Transverse colon (tissue), 4 donors: ENCODE data around the gene NSL1. TPM values are rescaled to one million over a fixed set of nuclear protein-coding genes. Genes with fewer than 3 reads are reported as not detected.
"Not testable (repeated sequence)": the region's sequence is repeated elsewhere in the genome, so short reads cannot be mapped to it uniquely, and the experiment has no call there.

Experiments used
- DNase-seq: peaks from one replicate; pipeline ENCODE4 v3.0.0-alpha.2; 2019
- H3K27ac ChIP-seq, 4 donors: fragments of 200-600 bp; sonication (generic); 2 replicates each; pipeline ENCODE4 v1.5.1; 2016 to 2018; ENCODE audit warnings: inconsistent platforms in 4 of 4
- H3K27me3 ChIP-seq: fragments of 200-600 bp; sonication (generic); 2 replicates; pipeline ENCODE4 v1.5.1; 2017; ENCODE audit warnings: inconsistent platforms
- H3K36me3 ChIP-seq, 4 donors: fragments of 200-600 bp; sonication (generic); 2 replicates each; pipeline ENCODE4 v1.5.1; 2017 to 2019; ENCODE audit warnings: inconsistent platforms in 4 of 4
- H3K4me1 ChIP-seq, 4 donors: fragments of 200-600 bp; sonication (generic); 2 replicates each; pipeline ENCODE4 v1.5.1; 2017 to 2020; ENCODE audit warnings: inconsistent platforms in 4 of 4
- H3K4me3 ChIP-seq, 4 donors: fragments of 200-600 bp; sonication (generic); 1 replicate in 1 of 4; 2 replicates in 3 of 4; pipeline versions ENCODE4 v1.5.1 to v1.6.1; 2017 to 2019; ENCODE audit warnings: inconsistent platforms in 4 of 4
- H3K9me3 ChIP-seq, 2 donors: fragments of 200-600 bp; sonication (generic); 2 replicates each; pipeline ENCODE4 v1.5.1; 2017 to 2019; ENCODE audit warnings: inconsistent platforms in 2 of 2
- CTCF ChIP-seq, 5 experiments: fragments of 200-600 bp in 3 of 5; fragments of 450-650 bp in 2 of 5; sonication (generic) in 3 of 5; IDR thresholded peaks; 1 replicate in 2 of 5; 2 replicates in 3 of 5; pipeline ENCODE4 v1.5.1; 2016 to 2017; ENCODE audit warnings: antibody characterized with exemption in 5 of 5, inconsistent platforms in 3 of 5, mild to moderate bottlenecking in 2 of 5, moderate library complexity in 1 of 5
- EP300 ChIP-seq: sonication (generic); formaldehyde crosslinking; IDR thresholded peaks from one replicate; pipeline ENCODE4 v1.6.1; 2017; ENCODE audit warnings: antibody characterized with exemption, low read depth
- POLR2A ChIP-seq: fragments of 450-650 bp; IDR thresholded peaks from one replicate; pipeline ENCODE4 v1.6.1; 2016; ENCODE audit warnings: antibody characterized with exemption, mild to moderate bottlenecking, moderate library complexity
- POLR2AphosphoS5 ChIP-seq, 3 donors: sonication (generic); formaldehyde crosslinking; IDR thresholded peaks; one replicate each; pipeline ENCODE4 v1.6.1; 2016; ENCODE audit warnings: antibody characterized with exemption in 3 of 3
- WGBS, 2 donors: methylation state at CpG; one replicate each; pipeline ENCODE4 v1.1.5; 2018; ENCODE audit warnings: low coverage in 1 of 2; 5-methylcytosine and 5-hydroxymethylcytosine counted together
- in situ Hi-C, 4 donors: fragments of 200-750 bp; cut with MboI; loops; one replicate each; pipeline versions ENCODE4 v1.15.0 to v1.15.1; 2017; ENCODE audit warnings: low sequenced_read_pairs in 3 of 4, low pct_ligation_motif_present in 1 of 4, low pct_unique_long_range_greater_than_20kb in 1 of 4
- intact Hi-C: fragments of 100-400 bp; cut with DNase I; formaldehyde crosslinking; loops from one replicate; pipeline ENCODE4 v1.15.1; 2023; ENCODE audit warnings: low total_unique reads
- total RNA-seq, 4 donors: library from RNA; depleted of rRNA; stranded (reverse); fragments of >200 nt; gene quantifications; one replicate each; pipeline ENCODE4 v1.1.0, GENCODE V29; 2016

NSL1 gene
- total RNA-seq, 4 donors from 2014 or later = 4.2 to 33.7 (median 28.4) TPM

- DNase-seq = peak; percentile 25
- TF ChIP-seq POLR2AphosphoS5 (IDR thresholded peaks at IDR 0.05) (no peak), CTCF (IDR thresholded peaks at IDR 0.05) (no peak)
- no peaks in the 10 kb centered on the region for H3K9me3 ChIP-seq
- H3K27me3 ChIP-seq = no peaks in the 10 kb centered on the region
- H3K27ac ChIP-seq = no peak overlapping the region
- 41 to 44% methylated on average over 5 of the region's 5 CpGs for WGBS, 2 donors
- intact Hi-C loops (no loop called here), in situ Hi-C loops (no loop called here)
- H3K36me3 ChIP-seq = no peaks in the 10 kb centered on the region
- H3K4me1 ChIP-seq = peaks cover 0 to 7% (median 3%) of the 10 kb centered on the region in 4 donors
- H3K4me3 ChIP-seq = no peak overlapping the region
Observed at GRCh38 chr1:212728606-212729005, 63.0 kb downstream of the NSL1 start.

DNA sequence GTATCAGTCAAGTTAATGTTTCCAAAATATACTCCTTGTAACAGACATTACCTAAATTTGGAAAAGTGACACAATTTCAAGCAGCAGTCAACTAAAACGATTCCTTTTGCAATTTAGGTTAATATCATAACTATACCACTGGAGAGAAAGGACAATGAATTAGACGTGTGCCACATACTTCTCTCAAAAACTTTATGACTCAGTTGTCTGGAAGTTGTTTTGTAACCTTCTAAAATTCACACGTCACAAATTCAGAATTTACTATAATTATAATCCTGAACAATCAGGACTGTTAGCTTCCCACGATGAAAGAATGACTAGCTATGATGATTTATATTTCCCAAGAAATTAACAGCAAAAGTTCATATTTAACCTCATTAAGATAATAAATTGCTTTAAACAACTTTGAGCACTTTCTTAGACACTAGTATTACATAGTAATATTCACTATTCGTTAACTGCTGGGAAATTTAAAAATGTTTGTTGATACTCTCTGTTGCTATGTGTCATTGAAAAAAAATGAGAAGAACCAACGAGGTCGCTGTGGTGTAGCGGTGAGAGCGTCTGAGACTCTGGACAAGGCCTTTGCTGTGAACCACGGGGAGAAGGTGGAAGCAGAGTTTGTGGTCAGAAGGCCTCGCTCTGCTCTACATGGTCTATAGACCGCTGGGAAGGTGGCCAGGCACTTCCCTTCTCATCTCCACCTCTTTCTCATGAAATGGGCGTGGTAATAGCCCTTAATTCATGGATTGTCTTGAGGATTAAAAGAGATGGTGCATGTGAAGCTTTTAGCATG is 64.0 kb downstream of the NSL1 start:
- Histone ChIP-seq H3K36me3 (no peaks in the 10 kb centered on the region), H3K4me3 (no peak overlapping the region), H3K27me3 (no peaks in the 10 kb centered on the region), H3K27ac (no peak overlapping the region), H3K9me3 (no peaks in the 10 kb centered on the region), H3K4me1 (peaks cover 0 to 7% (median 3%) of the 10 kb centered on the region in 4 donors)
- intact Hi-C loops (no loop called here), in situ Hi-C loops (no loop called here)
- DNase-seq = no peak
- TF ChIP-seq CTCF (IDR thresholded peaks at IDR 0.05) (no peak), POLR2A (no peak), EP300 (no peak), POLR2AphosphoS5 (IDR thresholded peaks at IDR 0.05) (no peak)
- 62 to 76% methylated on average over 13 of the region's 13 CpGs for WGBS, 2 donors

- in situ Hi-C loops = not testable (repeated sequence)
Observed at GRCh38 chr1:212724679-212725078, 66.9 kb downstream of the NSL1 start.

GRCh38 chr1:212722270-212722957 is 69.2 kb downstream of the NSL1 start:
- peaks cover 0 to 10% (median 0%) of the 10 kb centered on the region in 4 donors for H3K4me1 ChIP-seq
- WGBS, 2 donors = 50 to 66% methylated on average over 3 of the region's 3 CpGs
- H3K4me3 ChIP-seq = no peak overlapping the region
- TF ChIP-seq POLR2A = no peak
- TF ChIP-seq CTCF (IDR thresholded peaks at IDR 0.05) = no peak
- no peak for TF ChIP-seq POLR2AphosphoS5 (IDR thresholded peaks at IDR 0.05)
- no peak for TF ChIP-seq EP300
- intact Hi-C loops = no loop called here
- in situ Hi-C loops = no loop called here
- no peaks in the 10 kb centered on the region for H3K9me3 ChIP-seq
- H3K27ac ChIP-seq = no peak overlapping the region
- no peak for DNase-seq
- H3K36me3 ChIP-seq = no peaks in the 10 kb centered on the region
- H3K27me3 ChIP-seq = peaks cover 22% of the 10 kb centered on the region

More at GRCh38 chr1:212724679-212725078, 66.9 kb downstream of the NSL1 start:
- peaks cover 0 to 16% (median 3%) of the 10 kb centered on the region in 4 donors for H3K4me1 ChIP-seq
- intact Hi-C loops, H3K4me3 ChIP-seq, H3K27me3 ChIP-seq, DNase-seq, H3K36me3 ChIP-seq, H3K9me3 ChIP-seq, H3K27ac ChIP-seq: not testable (repeated sequence)
- WGBS, 2 donors = no CpG with 5 or more reads among the region's 34 CpGs
